ENCODE measurements around the gene ETS1.

DNA sequence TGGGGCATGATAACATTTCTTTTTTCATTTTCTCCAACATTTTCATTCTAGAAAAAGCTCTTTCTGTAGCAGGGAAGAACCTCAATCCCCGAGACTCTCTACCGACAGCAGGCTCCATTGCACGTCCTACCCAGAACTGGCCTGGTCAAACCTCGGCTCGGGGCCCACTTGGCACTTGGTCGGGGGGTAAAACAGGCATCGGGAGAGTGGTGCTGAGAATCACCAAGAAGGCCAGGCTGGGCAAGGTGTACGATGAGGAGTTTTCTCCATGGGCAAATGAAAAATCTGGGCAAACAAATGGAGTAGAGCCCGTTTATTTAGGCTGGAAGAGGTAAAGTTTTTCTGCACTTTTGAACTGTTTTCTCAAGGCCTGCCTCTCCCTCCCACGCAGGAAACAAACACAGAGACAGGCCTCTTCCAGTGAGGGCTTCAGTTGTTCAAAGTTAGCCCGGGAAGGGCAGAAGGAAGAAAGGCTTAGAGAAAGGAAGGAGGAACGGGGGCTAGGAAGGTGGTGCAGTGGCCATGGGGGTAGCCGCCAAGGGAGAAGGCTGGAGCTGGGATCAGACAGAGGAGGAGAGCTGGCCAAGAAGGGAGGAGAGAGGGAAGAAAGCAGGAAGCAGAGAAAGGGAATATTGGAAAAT lies 87.6 kb downstream of the ETS1 start:
- TF ChIP-seq CTCF (conservative IDR thresholded peaks at IDR 0.05 in 1 of 2, IDR thresholded peaks at IDR 0.05 in 1 of 2; ENCODE audit: extremely low read depth in 1 of 2, insufficient read depth in 1 of 2, low read depth in 1 of 2, low read length in 2 of 2) = no peak
- TF ChIP-seq EZH2 (IDR thresholded peaks at IDR 0.05; ENCODE audit: borderline replicate concordance, low read length) = no peak

All from mammary epithelial cell (primary cell).